Activated naive CD4-positive, alpha-beta T cell treated with anti-CD3 and anti-CD28 coated beads, Interleukin-2, amount 50 U/mL, for 24 hours (primary cell): ENCODE data around the gene ARMC6.
"Not testable (repeated sequence)": the region's sequence is repeated elsewhere in the genome, so short reads cannot be mapped to it uniquely, and the experiment has no call there.

Experiments used
- H3K27ac Mint-ChIP-seq: one replicate; pipeline ENCODE4 v1.8.0; 2021; ENCODE audit warnings: mild to moderate bottlenecking, mixed read lengths
- H3K27me3 Mint-ChIP-seq: one replicate; pipeline ENCODE4 v1.8.0; 2021; ENCODE audit warnings: mixed read lengths
- H3K36me3 Mint-ChIP-seq: one replicate; pipeline ENCODE4 v1.8.0; 2021; ENCODE audit warnings: mixed read lengths
- H3K4me1 Mint-ChIP-seq: one replicate; pipeline ENCODE4 v1.8.0; 2021; ENCODE audit warnings: mixed read lengths
- H3K4me3 Mint-ChIP-seq: one replicate; pipeline ENCODE4 v1.8.0; 2021; ENCODE audit warnings: mild to moderate bottlenecking, mixed read lengths
- H3K9me3 Mint-ChIP-seq: one replicate; pipeline ENCODE4 v1.8.0; 2021; ENCODE audit warnings: mixed read lengths

ARMC6 gene

GRCh38 chr19:19101540-19101939 lies 68.1 kb downstream of the ARMC6 start:
- Mint-ChIP-seq H3K4me3 (no peak overlapping the region), H3K36me3 (peaks cover 3% of the 10 kb centered on the region), H3K27me3 (no peaks in the 10 kb centered on the region), H3K4me1 (no peaks in the 10 kb centered on the region), H3K9me3 (no peaks in the 10 kb centered on the region), H3K27ac (no peak overlapping the region)

GRCh38 chr19:19102566-19102965 lies 69.2 kb downstream of the ARMC6 start:
- H3K27me3 Mint-ChIP-seq, H3K4me1 Mint-ChIP-seq, H3K9me3 Mint-ChIP-seq, H3K4me3 Mint-ChIP-seq, H3K27ac Mint-ChIP-seq, H3K36me3 Mint-ChIP-seq: not testable (repeated sequence)

GRCh38 chr19:19103167-19103566 lies 69.8 kb downstream of the ARMC6 start:
- Mint-ChIP-seq H3K27me3 (no peaks in the 10 kb centered on the region), H3K27ac (no peak overlapping the region), H3K9me3 (no peaks in the 10 kb centered on the region), H3K4me1 (no peaks in the 10 kb centered on the region), H3K4me3 (no peak overlapping the region), H3K36me3 (peaks cover 7% of the 10 kb centered on the region)

GRCh38 chr19:19105365-19106055 lies 72.1 kb downstream of the ARMC6 start:
- no peaks in the 10 kb centered on the region for H3K9me3 Mint-ChIP-seq
- H3K36me3 Mint-ChIP-seq, result peaks cover 4% of the 10 kb centered on the region
- no peak overlapping the region for H3K27ac Mint-ChIP-seq
- no peaks in the 10 kb centered on the region for H3K27me3 Mint-ChIP-seq
- no peaks in the 10 kb centered on the region for H3K4me1 Mint-ChIP-seq
- no peak overlapping the region for H3K4me3 Mint-ChIP-seq

- no peaks in the 10 kb centered on the region for H3K9me3 Mint-ChIP-seq
- H3K4me3 Mint-ChIP-seq, result no peak overlapping the region
- no peaks in the 10 kb centered on the region for H3K27me3 Mint-ChIP-seq
- H3K36me3 Mint-ChIP-seq, result peaks cover 3% of the 10 kb centered on the region
- H3K27ac Mint-ChIP-seq, result no peak overlapping the region
- no peaks in the 10 kb centered on the region for H3K4me1 Mint-ChIP-seq
These were observed 72.7 kb downstream of the ARMC6 start for GRCh38 chr19:19106056-19106551.

- H3K4me1 Mint-ChIP-seq, H3K36me3 Mint-ChIP-seq, H3K4me3 Mint-ChIP-seq, H3K27ac Mint-ChIP-seq, H3K27me3 Mint-ChIP-seq, H3K9me3 Mint-ChIP-seq: not testable (repeated sequence)
These were observed 73.5 kb downstream of the ARMC6 start for GRCh38 chr19:19106938-19107337.

GRCh38 chr19:19107654-19108053 lies 74.3 kb downstream of the ARMC6 start:
- no peaks in the 10 kb centered on the region for H3K9me3 Mint-ChIP-seq
- H3K4me1 Mint-ChIP-seq, result no peaks in the 10 kb centered on the region
- H3K27ac Mint-ChIP-seq, result no peak overlapping the region
- no peaks in the 10 kb centered on the region for H3K27me3 Mint-ChIP-seq
- H3K36me3 Mint-ChIP-seq, result peaks cover 5% of the 10 kb centered on the region
- no peak overlapping the region for H3K4me3 Mint-ChIP-seq
